K562 (cell line): ENCODE results near the gene TBC1D17. TPM values are rescaled to one million over a fixed set of nuclear protein-coding genes. Genes with fewer than 3 reads are reported as not detected.

Experiments used
- ATAC-seq: fragments of 200-7000 bp; cut with Tn5 transposase; 3 replicates; pipeline ENCODE4 v1.9.1; 2020; ENCODE audit warnings: moderate library complexity
- BruUV-seq: library from RNA; stranded (reverse); fragments of 400-500 nt; replicated peaks from 2 replicates; lab custom pipeline; 2021; lab: Mats Ljungman, UMichigan
- CTCF ChIA-PET: fragments of 300-600 bp; formaldehyde crosslinking; extraction: SDS; loops from one replicate; lab custom pipeline; 2021; ENCODE audit warnings: low intra/inter-chr PET ratio; lab: Yijun Ruan, JAX
- POLR2A ChIA-PET: fragments of 300-600, 350-650 bp; sonication (Branson Sonifier 250); formaldehyde crosslinking; extraction: SDS; loops from one replicate; lab custom pipeline; 2021; ENCODE audit warnings: antibody characterized with exemption, inconsistent platforms; lab: Yijun Ruan, JAX
- DNase-seq, 4 experiments: peaks; one replicate each; pipeline versions ENCODE4 v3.0.0 to v3.0.0-alpha.2; 2011 to 2018; ENCODE audit warnings: low spot score in 3 of 4, mixed read lengths in 3 of 4; ENCODE audit errors: extremely low read depth in 1 of 4
- FAIRE-seq: peaks from 2 replicates; lab custom pipeline; 2011; peaks lifted over from hg19 to GRCh38; lab: Jason Lieb, UNC
- H2AFZ ChIP-seq: 2 replicates; pipeline ENCODE4 v1.6.0; 2011; ENCODE audit warnings: low read depth, low read length, control low read depth, inconsistent platforms
- H3K27ac ChIP-seq: fragments of 200-600 bp; 3 replicates; pipeline ENCODE4 v1.8.0; 2011; ENCODE audit warnings: low read depth, mild to moderate bottlenecking, control low read depth, inconsistent platforms, low read length, moderate library complexity, mixed read lengths; ENCODE audit errors: extremely low read depth
- H3K27me3 ChIP-seq, 2 experiments: fragments of 300-600 bp in 1 of 2; 2 replicates in 1 of 2; 3 replicates in 1 of 2; pipeline versions ENCODE4 v1.6.0 to v1.8.0; 2011; ENCODE audit warnings: inconsistent platforms in 2 of 2, low read length in 2 of 2, mild to moderate bottlenecking in 1 of 2, mixed read lengths in 1 of 2, moderate library complexity in 1 of 2; ENCODE audit not compliant: control insufficient read depth in 2 of 2, insufficient read depth in 2 of 2
- H3K36me3 ChIP-seq: fragments of 300-600 bp; 3 replicates; pipeline ENCODE4 v1.8.0; 2011; ENCODE audit warnings: mild to moderate bottlenecking, low read length, inconsistent platforms; ENCODE audit not compliant: control insufficient read depth, insufficient read depth
- H3K4me1 ChIP-seq, 2 experiments: fragments of 200-600 bp in 1 of 2; replicated peaks in 1 of 2; 2 replicates in 1 of 2; 3 replicates in 1 of 2; pipeline versions ENCODE4 v1.5.1 to v1.8.0; 2011; ENCODE audit warnings: inconsistent platforms in 2 of 2, low read length in 2 of 2, mild to moderate bottlenecking in 1 of 2, mixed read lengths in 1 of 2, moderate library complexity in 1 of 2; ENCODE audit not compliant: control insufficient read depth in 2 of 2, insufficient read depth in 2 of 2
- H3K4me2 ChIP-seq: 2 replicates; pipeline ENCODE4 v1.6.1; 2011; ENCODE audit warnings: low read length, control low read depth, inconsistent platforms, mixed read lengths; ENCODE audit not compliant: insufficient read depth
- H3K4me3 ChIP-seq: fragments of 200-600 bp; sonication (generic), shearing (Covaris generic); 2 replicates; pipeline ENCODE4 v1.5.1; 2016; ENCODE audit warnings: control low read depth, inconsistent platforms
- H3K79me2 ChIP-seq: fragments of 200-600 bp; 3 replicates; pipeline ENCODE4 v1.8.0; 2011; ENCODE audit warnings: low read length, inconsistent platforms; ENCODE audit not compliant: control insufficient read depth, insufficient read depth
- H3K9ac ChIP-seq, 2 experiments: 2 replicates each; pipeline versions ENCODE4 v1.6.0 to v1.6.1; 2011; ENCODE audit warnings: low read depth in 2 of 2, low read length in 2 of 2, control low read depth in 1 of 2, inconsistent platforms in 1 of 2, mild to moderate bottlenecking in 1 of 2, mixed read lengths in 1 of 2; ENCODE audit not compliant: insufficient read depth in 1 of 2
- H3K9me1 ChIP-seq: one replicate; pipeline ENCODE4 v1.6.0; 2011; ENCODE audit warnings: inconsistent platforms, mild to moderate bottlenecking, low read length, moderate library complexity; ENCODE audit not compliant: control insufficient read depth, insufficient read depth
- H3K9me3 ChIP-seq: replicated peaks from 2 replicates; pipeline ENCODE4 v1.5.1; 2011; ENCODE audit warnings: low read depth, low read length, inconsistent platforms; ENCODE audit not compliant: control insufficient read depth, insufficient read depth
- H4K20me1 ChIP-seq: replicated peaks from 2 replicates; pipeline ENCODE4 v1.6.1; 2011; ENCODE audit warnings: low read length, inconsistent platforms, mixed read lengths; ENCODE audit not compliant: control insufficient read depth, insufficient read depth
- CHD4 ChIP-seq: fragments of 200-600 bp; sonication (generic); IDR thresholded peaks from 3 replicates; pipeline ENCODE4 v1.6.1; 2012; ENCODE audit warnings: low read depth, mild to moderate bottlenecking, mixed read lengths, low read length, inconsistent platforms; ENCODE audit not compliant: insufficient read depth, insufficient replicate concordance, poor library complexity, severe bottlenecking
- HNRNPL ChIP-seq: fragments of 200-400 bp; formaldehyde crosslinking; IDR thresholded peaks from 2 replicates; pipeline ENCODE4 v1.6.1; 2017; ENCODE audit warnings: low read depth, mild to moderate bottlenecking, low read length
- NFIC ChIP-seq: fragments of 450-650 bp; IDR thresholded peaks from 2 replicates; pipeline ENCODE4 v1.6.1; 2017; ENCODE audit warnings: mild to moderate bottlenecking, inconsistent platforms
- POLR2G ChIP-seq: fragments of 200-400 bp; formaldehyde crosslinking; IDR thresholded peaks from 2 replicates; pipeline ENCODE4 v1.6.1; 2017; ENCODE audit warnings: low read depth, mild to moderate bottlenecking, antibody characterized with exemption, low read length, moderate library complexity
- RBFOX2 ChIP-seq: fragments of 200-400 bp; formaldehyde crosslinking; IDR thresholded peaks from 2 replicates; pipeline ENCODE4 v1.6.1; 2017; ENCODE audit warnings: low read depth, mild to moderate bottlenecking, low read length, moderate library complexity
- ZBTB33 ChIP-seq: sonication (generic); formaldehyde crosslinking; IDR thresholded peaks from 2 replicates; pipeline ENCODE4 v1.8.1; 2023; ENCODE audit warnings: mild to moderate bottlenecking, missing genetic modification reagents
- ZBTB9 ChIP-seq: fragments of 450-650 bp; formaldehyde crosslinking; IDR thresholded peaks from 2 replicates; pipeline ENCODE4 v1.4.0; 2020; ENCODE audit warnings: mild to moderate bottlenecking, moderate library complexity
- ZNF444 ChIP-seq: fragments of 250-450 bp; sonication (Bioruptor Pico); IDR thresholded peaks from 2 replicates; pipeline ENCODE4 v1.4.0; 2020; ENCODE audit warnings: mild to moderate bottlenecking, moderate library complexity
- WGBS: fragments of 100-300 bp; shearing (Covaris generic); methylation state at CpG from one replicate; pipeline ENCODE4 v1.1.6; 2016; ENCODE audit warnings: low coverage, mixed read lengths; ENCODE audit not compliant: insufficient coverage; ENCODE audit errors: missing lambda C conversion rate; 5-methylcytosine and 5-hydroxymethylcytosine counted together
- in situ Hi-C: fragments of 300-500 bp; cut with MboI; formaldehyde crosslinking; loops from 4 replicates; pipeline ENCODE4 v1.15.0; 2018; ENCODE audit warnings: inconsistent platforms, mixed read lengths
- intact Hi-C: fragments of 100-400 bp; cut with micrococcal nuclease; formaldehyde crosslinking; loops from 2 replicates; pipeline ENCODE4 v1.14.2; 2022
- polyA plus RNA-seq, 8 experiments: library from polyadenylated mRNA; depleted of rRNA in 4 of 8; stranded (reverse) in 5 of 8; unstranded in 3 of 8; fragments of >200 nt; fragmentation: Nextera tagmentation in 2 of 8; fragmentation: Illumina TruSeq in 1 of 8; extraction: Ambion mirVana in 2 of 8; extraction: Trizol in 1 of 8; gene quantifications; 2 replicates each; pipeline versions ENCODE4 v1.2.1 to v1.2.3, GENCODE V29; 2011 to 2014; ENCODE audit warnings: inconsistent platforms in 1 of 8, missing spikeins in 1 of 8
- total RNA-seq, 7 experiments: library from RNA; depleted of rRNA in 6 of 7; stranded (reverse); fragments of >200 nt in 6 of 7; fragmentation: Illumina TruSeq in 2 of 7; extraction: Trizol in 2 of 7; gene quantifications; 2 replicates each; pipeline versions ENCODE4 v1.2.1 to v1.2.3, GENCODE V29; 2011 to 2021; ENCODE audit warnings: low replicate concordance in 1 of 7

The TBC1D17 gene
- total and polyA plus RNA-seq, 9 of the 15 experiments (the other 6 are each of a cell fraction or from before 2014, with no cell fraction given), result 0.42 to 16.0 (median 3.8) TPM

GRCh38 chr19:49873129-49873521 lies 4.4 kb upstream of the TBC1D17 start:
- Histone ChIP-seq H3K27ac (no peak overlapping the region), H3K9me3 (no peaks in the 10 kb centered on the region), H3K9me1 (peaks cover 4% of the 10 kb centered on the region), H3K4me1 (peaks cover 26 to 79% of the 10 kb centered on the region in 2 experiments), H3K4me2 (no peak overlapping the region), H3K36me3 (peaks cover 44% of the 10 kb centered on the region), H3K4me3 (no peak overlapping the region), H3K27me3 (no peaks in the 10 kb centered on the region), H3K9ac (peak overlapping the region in 1 of 2 experiments; percentile 84; a peak in 2 of 4 replicates), H4K20me1 (no peaks in the 10 kb centered on the region), H3K79me2 (peaks cover 41% of the 10 kb centered on the region), H2AFZ (no peak overlapping the region)
- ChIA-PET POLR2A (interaction anchor here (0.5 to 0.6 kb wide), 2 partner anchors 17 to 81 kb away, joined by 3 read pairs; no protein-coding TSS in a partner anchor), CTCF (no interaction called here)
- intact Hi-C loops, result loop anchor here (10.0 kb wide), 1 partner anchor 158 kb away; no protein-coding TSS in a partner anchor
- no TSS peak for BruUV-seq
- no peak for DNase-seq
- in situ Hi-C loops, result loop anchor here (10.0 kb wide), 1 partner anchor 378 kb away; the partner anchor contains the start of gene RPS11
- FAIRE-seq, result no peak
- TF ChIP-seq NFIC, result no peak
- TF ChIP-seq POLR2G, result peak; percentile 50; the same call in 1 of the 2 replicates
- no peak for TF ChIP-seq ZBTB9 (CRISPR knock-in tag)
- no peak for TF ChIP-seq ZNF444 (CRISPR knock-in tag)
- 0 out of 2 replicates have a peak, but pooled peaks have one; percentile 30 for TF ChIP-seq RBFOX2
- TF ChIP-seq HNRNPL, result peak; percentile 57; the same call in 1 of the 2 replicates
- TF ChIP-seq ZBTB33 (CRISPR knock-in tag), result 0 out of 2 replicates have a peak, but pooled peaks have one; percentile 9
- TF ChIP-seq CHD4, result no peak
- WGBS, result 97% methylated on average over 14 of the region's 29 CpGs
- no peak for ATAC-seq
